T1000 (cell line): ENCODE data around the gene NPLOC4.

ENCODE experiments used
- DNase-seq: peaks from one replicate; lab custom pipeline; 2025; ENCODE audit warnings: mixed read lengths; lab: John Stamatoyannopoulos, UW

Gene NPLOC4

GRCh38 chr17:81583589-81584342, 53.1 kb downstream of the NPLOC4 start:
- no peak for DNase-seq

- DNase-seq = no peak
Measured at GRCh38 chr17:81582749-81583148, 54.2 kb downstream of the NPLOC4 start.

GRCh38 chr17:81582341-81582740, 54.6 kb downstream of the NPLOC4 start:
- DNase-seq = no peak

DNA sequence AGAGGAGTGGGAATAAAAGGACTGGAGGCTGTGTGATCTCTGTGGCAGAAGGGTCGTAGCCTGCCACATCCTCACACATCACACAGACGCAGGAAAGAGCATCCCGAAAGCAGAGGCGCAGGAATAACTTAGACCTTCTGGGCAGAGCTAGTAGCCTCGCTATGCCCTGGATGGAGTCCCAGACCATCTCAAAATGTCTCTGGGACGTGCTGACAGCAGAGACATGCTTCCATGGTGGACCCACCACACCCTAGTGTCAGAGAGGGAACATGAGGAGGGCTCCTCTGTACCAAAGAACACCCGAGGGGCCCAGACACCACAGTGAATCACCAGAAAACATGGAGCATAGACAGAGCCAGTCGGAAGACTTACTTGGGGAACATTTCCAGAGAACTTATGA, 55.2 kb downstream of the NPLOC4 start:
- DNase-seq = no peak

GRCh38 chr17:81580481-81580880, 56.4 kb downstream of the NPLOC4 start:
- DNase-seq = no peak

GRCh38 chr17:81579821-81580321, 57.0 kb downstream of the NPLOC4 start:
- peak; percentile 32 for DNase-seq

DNA sequence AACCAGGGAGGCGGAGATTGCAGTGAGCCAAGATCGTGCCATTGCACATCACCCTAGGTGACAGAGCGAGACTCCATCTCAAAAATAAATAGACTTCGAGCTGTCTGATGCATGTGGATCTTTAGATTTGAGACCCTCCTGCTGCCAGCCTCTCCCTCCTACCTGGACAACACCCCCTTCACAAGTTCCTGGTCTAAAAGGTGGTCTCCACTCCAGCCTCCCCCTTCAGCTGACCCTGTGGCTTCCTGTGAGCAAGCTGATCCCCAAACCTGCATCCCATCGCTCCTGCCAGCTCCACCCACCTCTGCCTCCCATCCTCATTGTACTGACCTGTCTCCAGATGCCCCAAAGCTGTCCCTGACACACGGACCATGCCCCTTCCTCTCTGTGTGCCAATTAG, 57.6 kb downstream of the NPLOC4 start:
- DNase-seq = no peak

DNA sequence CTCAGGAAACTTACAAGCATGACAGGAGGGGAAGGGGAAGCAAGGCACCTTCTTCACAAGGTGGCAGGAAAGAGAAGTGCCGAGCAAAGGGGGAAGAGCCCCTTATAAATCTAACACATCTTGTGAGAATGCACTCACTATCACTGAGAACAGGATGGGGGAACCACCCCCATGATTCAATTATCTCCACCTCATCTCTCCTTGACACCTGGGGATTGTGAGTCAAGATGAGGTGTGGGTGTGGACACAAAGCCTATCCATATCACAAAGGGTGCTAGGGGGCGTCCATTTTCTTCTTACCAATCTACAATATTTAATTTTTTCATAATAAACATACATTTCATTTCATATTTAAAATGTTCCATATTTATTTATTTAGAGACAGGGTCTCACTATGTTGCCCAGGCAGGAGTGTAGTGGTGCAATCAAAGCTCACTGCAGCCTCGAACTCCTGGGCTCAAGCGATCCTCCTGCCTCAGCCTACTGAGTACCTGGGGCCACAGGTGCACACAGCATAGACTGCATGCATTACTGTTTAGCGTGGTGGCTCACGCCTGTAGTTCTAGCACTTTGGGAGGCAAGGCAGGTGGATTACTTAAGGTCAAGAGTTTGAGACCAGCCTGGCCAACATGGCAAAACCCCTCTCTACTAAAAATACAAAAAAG, 58.2 kb downstream of the NPLOC4 start:
- DNase-seq = no peak

DNA sequence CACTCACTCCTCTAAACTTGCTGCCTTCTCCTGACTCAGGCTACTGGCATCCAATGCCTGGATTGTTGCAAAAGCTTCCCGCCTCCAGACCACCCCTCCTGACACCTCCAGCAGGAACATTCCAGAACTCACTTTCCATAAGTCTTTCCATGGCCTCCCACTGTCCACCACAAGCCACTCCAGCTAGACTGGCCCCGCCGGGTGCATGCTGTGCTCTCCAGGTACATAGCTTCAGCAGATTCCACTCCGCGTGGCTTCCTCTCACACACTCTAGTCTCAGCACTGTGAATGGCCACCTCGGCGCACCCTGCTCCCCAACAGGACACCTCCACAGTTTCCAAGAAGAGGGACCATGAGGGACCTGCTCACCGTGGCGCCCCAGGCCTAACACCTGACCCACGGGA, 58.9 kb downstream of the NPLOC4 start:
- no peak for DNase-seq

- DNase-seq = no peak
Measured at GRCh38 chr17:81577278-81578000, 59.5 kb downstream of the NPLOC4 start.

DNA sequence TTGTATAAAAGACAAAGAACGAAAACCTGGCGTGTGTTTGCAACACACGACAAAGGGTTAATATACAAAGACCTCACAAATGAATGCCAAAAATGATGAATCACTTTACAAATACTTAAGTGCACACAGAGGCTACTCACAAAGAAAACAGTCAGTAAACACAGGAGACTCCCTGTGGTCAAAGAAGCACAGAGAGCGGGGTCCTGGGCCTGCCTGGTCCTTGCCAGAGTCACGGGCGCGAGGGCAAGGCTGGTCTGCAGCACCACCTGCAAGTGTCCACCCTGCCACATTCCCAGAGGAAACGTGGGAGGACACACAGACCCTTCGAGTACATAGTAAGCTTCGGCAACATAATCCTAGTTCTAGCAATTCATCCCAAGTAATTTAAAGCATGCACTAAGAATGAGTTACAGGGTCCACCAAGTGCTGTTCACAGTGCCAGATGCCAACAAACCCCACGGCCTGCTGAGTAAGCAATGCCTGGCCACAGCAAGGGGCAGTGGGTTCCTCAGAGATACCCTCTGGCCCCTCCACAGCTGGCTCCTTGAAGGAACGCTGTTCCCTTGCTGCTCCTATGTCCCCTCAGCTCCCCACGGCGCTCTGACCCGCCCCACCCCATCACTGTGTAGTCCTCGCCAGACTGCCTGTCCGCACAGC, 60.2 kb downstream of the NPLOC4 start:
- DNase-seq = peak; percentile 46

GRCh38 chr17:81575836-81576235, 61.1 kb downstream of the NPLOC4 start:
- no peak for DNase-seq

DNA sequence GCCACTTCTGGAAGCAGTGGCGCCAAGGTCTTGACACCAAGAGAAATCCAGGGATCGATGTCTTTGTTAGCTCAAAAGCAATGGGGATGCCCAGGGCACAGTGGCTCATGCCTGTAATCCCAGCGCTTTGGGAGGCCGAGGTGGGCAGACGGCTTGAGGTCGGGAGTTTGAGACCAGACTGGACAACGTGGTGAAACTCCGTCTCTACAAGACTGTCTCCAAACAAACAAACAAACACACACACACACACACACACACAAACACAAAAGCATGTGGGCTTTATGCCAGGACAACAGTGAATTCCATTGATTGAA, 62.3 kb downstream of the NPLOC4 start:
- no peak for DNase-seq

DNA sequence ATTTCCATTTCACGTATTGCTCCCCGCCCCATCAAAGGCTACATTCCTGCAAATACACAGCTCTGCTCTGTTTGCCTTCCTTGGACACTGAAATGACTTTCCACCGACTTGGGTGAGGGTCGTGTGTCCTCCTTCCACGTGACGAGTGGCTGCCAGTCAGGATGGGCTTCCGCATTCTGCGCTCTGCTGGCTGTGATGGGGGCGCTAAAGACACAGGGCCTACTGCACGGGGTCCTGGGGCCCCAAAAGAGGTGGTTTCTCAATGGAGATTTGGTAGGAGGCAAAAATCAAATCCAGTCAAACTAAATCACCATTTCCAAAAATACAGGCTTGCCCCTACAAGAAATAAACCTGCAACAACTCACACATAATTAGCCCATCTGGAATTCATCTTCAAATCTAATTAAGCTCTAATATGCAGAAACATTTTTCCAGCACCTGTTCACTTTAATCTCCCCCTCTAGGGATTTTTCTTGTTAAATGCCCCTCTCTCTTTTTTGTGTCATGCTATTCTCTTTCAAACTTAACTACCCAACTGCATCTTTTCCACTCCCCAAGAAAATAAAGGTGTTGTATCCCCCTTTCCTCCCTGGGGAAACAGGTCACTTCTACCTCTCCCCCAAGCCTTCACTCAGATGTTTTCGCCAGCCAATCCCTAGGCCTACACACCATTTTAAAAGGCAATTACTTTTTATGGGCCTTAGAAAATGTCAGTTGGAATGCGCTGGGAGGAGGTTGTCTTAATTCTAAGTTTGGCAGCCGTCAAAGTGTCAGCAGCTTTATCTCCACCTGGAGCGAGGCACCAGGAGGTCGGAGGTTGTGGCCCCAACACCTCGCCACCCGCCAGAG, 62.9 kb downstream of the NPLOC4 start:
- DNase-seq = no peak

DNA sequence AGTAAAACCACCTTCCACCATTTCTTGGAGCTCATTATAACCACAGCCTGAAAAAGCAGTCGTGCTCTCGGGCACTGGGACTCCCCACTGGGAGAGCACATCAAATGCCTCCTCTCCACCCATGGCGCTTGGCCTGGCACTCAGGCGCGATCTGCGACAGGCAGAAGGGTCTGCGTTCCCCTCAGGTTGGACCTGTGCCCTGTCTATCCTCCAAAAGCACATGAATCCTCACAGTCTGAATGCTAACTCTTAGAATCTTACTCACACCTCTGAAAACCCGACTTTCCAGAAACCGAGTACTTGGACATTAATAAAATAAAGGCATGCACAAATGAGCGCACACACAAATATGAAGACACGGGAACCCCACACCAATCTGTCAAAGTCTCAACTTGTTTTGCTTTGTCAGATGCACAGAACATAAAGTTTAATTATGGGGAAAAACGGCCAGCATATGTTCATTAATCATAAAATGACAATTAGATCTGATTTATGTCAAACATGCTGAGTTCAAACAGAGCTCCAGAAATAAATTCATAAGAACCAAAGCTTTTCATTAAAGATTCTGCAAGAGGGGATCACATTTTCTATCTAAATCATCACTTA, 64.2 kb downstream of the NPLOC4 start:
- no peak for DNase-seq

DNA sequence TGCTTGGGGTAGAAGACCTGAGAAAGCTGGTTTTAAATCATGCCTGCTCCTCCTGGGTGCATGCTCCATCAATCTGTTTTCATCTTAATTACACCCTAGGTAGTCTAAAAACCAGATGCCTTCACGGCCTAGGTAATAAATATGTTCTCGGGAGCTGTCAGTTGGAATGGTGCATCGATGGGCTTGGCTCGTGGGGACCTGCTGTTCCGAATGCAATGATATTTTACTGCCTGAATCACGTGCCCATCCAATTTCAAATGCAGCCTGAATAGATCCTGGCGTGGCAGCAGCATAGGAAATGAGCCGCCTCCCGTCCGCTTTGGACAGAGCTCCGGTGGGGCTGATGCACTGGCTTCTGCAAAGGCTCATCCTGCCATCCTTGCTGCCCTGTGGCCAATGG, 65.9 kb downstream of the NPLOC4 start:
- DNase-seq = no peak

DNA sequence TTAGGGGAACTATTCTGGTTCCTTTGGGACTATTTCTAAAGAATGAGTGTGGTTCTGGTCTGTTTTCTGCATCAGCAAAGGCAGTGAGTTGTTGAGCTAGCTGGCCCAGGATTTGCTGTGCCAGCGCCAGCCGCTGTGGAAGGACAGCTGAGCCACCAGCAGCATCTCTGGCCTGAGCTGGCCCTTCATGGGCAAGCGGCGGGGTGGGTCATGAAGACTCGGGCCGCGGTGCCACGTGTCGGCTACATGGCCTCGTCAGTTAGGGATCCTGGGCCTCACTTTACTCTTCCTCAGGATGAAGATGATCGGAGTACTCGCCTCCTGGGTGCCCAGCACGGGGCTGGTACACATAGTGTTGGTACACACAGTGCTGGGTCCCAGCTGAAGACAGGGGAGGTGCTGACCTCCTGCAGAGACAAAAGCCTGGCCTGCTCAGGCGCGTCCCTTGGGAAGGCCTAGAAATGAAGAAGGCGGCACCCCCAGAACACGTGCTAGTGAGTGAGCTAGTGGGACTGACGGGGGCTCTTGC, 66.9 kb downstream of the NPLOC4 start:
- no peak for DNase-seq

DNA sequence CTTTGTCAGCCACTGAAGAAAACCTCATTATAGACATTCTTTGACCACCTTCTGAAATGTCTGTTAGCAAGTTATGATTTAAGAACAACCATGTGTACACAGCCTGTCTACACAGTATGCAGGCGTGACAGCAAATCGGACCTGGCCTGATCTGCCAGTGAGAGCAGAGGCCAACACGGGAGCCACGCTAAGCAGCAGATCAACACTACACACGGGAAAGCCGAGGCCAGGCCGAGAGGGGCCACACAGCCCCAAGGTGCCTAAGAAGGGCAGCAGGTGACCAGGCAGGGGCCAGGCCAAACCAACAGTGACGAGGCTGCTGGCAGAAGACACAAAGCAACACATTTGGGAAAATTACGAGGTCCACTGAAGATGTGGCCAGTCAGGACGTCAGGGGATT, 68.5 kb downstream of the NPLOC4 start:
- DNase-seq = no peak

GRCh38 chr17:81567191-81567590, 69.7 kb downstream of the NPLOC4 start:
- no peak for DNase-seq

DNA sequence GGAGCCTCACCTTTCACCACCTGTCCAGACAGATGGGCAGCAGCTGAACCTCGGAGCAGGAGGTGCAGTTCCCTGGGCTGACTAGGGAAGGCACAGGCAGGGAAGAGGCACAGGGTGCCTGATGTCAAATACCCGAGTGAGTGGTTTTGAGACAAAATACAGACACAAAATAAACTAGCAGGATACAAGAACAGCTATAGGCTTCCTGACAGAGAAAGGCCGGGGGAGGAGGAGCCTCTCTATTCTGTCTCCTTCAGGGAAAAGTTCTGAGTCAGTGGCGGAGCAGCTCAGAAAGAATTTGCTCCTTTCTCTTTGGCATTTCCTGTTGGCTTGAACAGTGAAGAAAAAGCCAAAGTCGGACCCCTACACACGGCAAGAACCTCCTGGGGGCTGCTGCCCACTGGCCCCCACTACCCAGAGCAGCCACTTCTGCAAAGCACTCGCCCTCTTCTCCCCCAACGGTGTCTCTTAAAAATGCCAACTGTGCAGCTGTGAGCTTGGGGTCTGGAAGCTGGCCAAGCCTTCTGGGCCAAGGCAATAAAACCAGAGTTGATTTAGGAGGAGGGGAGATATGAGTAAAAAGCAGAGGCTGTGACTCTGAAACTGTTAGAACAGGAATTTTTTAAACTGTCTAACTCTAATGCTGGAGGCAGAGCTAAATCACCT, 70.3 kb downstream of the NPLOC4 start:
- peak; percentile 81 for DNase-seq
